ENCODE data around the gene ENOX1. TPM values are rescaled to one million over a fixed set of nuclear protein-coding genes. Genes with fewer than 3 reads are reported as not detected.

ENOX1 gene
- total and polyA plus RNA-seq, 9 of the 15 experiments (the other 6 are each of a cell fraction or from before 2014, with no cell fraction given), result not detected

- TF ChIP-seq SIX5 (IDR thresholded peaks at IDR 0.05; ENCODE audit: borderline replicate concordance in 1 of 2, insufficient read depth in 1 of 2, low read depth in 1 of 2, low read length in 2 of 2) (no peak), CREBBP (IDR thresholded peaks at IDR 0.05; ENCODE audit: low read depth, low read length) (no peak), JUND (IDR thresholded peaks at IDR 0.05; ENCODE audit: borderline replicate concordance, low read depth, low read length) (no peak), JUND (tag; IDR thresholded peaks at IDR 0.05; ENCODE audit: borderline replicate concordance, low read depth, low read length) (no peak), MTF1 (CRISPR knock-in tag; IDR thresholded peaks at IDR 0.05; ENCODE audit: borderline replicate concordance) (no peak)
Observed at GRCh38 chr13:43564952-43565351, 221.8 kb downstream of the ENOX1 start (continued).

GRCh38 chr13:43561081-43561480 is 225.7 kb downstream of the ENOX1 start:
- ATAC-seq (no peak), DNase-seq (ENCODE audit: extremely low read depth in 1 of 4, low spot score in 3 of 4) (no peak), FAIRE-seq (no peak)
- Histone ChIP-seq H3K4me2 (ENCODE audit: insufficient read depth, low read length) (no peak overlapping the region), H2AFZ (ENCODE audit: low read depth, low read length) (no peak overlapping the region), H3K27me3 (ENCODE audit: control insufficient read depth in 2 of 2, insufficient read depth in 2 of 2, low read length in 2 of 2) (no peaks in the 10 kb centered on the region), H4K20me1 (replicated peaks; ENCODE audit: control insufficient read depth, insufficient read depth, low read length) (no peaks in the 10 kb centered on the region), H3K4me3 (no peak overlapping the region), H3K9me1 (ENCODE audit: control insufficient read depth, insufficient read depth, low read length) (no peaks in the 10 kb centered on the region), H3K27ac (ENCODE audit: extremely low read depth, low read depth, low read length) (no peak overlapping the region), H3K9me3 (replicated peaks; ENCODE audit: control insufficient read depth, insufficient read depth, low read depth, low read length) (no peaks in the 10 kb centered on the region), H3K9ac (ENCODE audit: insufficient read depth in 1 of 2, low read depth in 2 of 2, low read length in 2 of 2) (no peak overlapping the region), H3K36me3 (ENCODE audit: control insufficient read depth, insufficient read depth, low read length) (no peaks in the 10 kb centered on the region), H3K4me1 (replicated peaks in 1 of 2; ENCODE audit: control insufficient read depth in 2 of 2, insufficient read depth in 2 of 2, low read length in 2 of 2) (no peaks in the 10 kb centered on the region), H3K79me2 (ENCODE audit: control insufficient read depth, insufficient read depth, low read length) (no peaks in the 10 kb centered on the region)
- WGBS (ENCODE audit: insufficient coverage, low coverage, missing lambda C conversion rate), result 0% methylated on average over 4 of the region's 4 CpGs
- ChIA-PET POLR2A (no interaction called here), CTCF (ENCODE audit: low intra/inter-chr PET ratio) (no interaction called here)
- in situ Hi-C loops (cut with MboI) (no loop called here), intact Hi-C loops (cut with micrococcal nuclease) (no loop called here)
- no TSS peak for BruUV-seq (replicated peaks)
- TF ChIP-seq TAF1 (IDR thresholded peaks at IDR 0.05; ENCODE audit: control insufficient read depth, extremely low read depth, insufficient read depth, low read length, severe bottlenecking) (no peak), ZNF239 (CRISPR knock-in tag; IDR thresholded peaks at IDR 0.05) (no peak), MAFG (tag; conservative IDR thresholded peaks at IDR 0.05) (no peak), MYC (IDR thresholded peaks at IDR 0.05; ENCODE audit: low read depth, low read length) (no peak), MYC (CRISPR knock-in tag; IDR thresholded peaks at IDR 0.05; ENCODE audit: borderline replicate concordance, low read depth) (no peak), POLR2G (IDR thresholded peaks at IDR 0.05; ENCODE audit: low read depth, low read length) (no peak), ESRRB (CRISPR knock-in tag; IDR thresholded peaks at IDR 0.05; ENCODE audit: borderline replicate concordance) (no peak), EWSR1 (IDR thresholded peaks at IDR 0.05; ENCODE audit: borderline replicate concordance, low read depth, partially characterized antibody) (no peak)
- TF ChIP-seq, protein P1, sequence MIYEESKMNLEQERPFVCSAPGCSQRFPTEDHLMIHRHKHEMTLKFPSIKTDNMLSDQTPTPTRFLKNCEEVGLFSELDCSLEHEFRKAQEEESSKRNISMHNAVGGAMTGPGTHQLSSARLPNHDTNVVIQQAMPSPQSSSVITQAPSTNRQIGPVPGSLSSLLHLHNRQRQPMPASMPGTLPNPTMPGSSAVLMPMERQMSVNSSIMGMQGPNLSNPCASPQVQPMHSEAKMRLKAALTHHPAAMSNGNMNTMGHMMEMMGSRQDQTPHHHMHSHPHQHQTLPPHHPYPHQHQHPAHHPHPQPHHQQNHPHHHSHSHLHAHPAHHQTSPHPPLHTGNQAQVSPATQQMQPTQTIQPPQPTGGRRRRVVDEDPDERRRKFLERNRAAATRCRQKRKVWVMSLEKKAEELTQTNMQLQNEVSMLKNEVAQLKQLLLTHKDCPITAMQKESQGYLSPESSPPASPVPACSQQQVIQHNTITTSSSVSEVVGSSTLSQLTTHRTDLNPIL (CRISPR knock-in tag; IDR thresholded peaks at IDR 0.05), result no peak
- TF ChIP-seq, protein P2, sequence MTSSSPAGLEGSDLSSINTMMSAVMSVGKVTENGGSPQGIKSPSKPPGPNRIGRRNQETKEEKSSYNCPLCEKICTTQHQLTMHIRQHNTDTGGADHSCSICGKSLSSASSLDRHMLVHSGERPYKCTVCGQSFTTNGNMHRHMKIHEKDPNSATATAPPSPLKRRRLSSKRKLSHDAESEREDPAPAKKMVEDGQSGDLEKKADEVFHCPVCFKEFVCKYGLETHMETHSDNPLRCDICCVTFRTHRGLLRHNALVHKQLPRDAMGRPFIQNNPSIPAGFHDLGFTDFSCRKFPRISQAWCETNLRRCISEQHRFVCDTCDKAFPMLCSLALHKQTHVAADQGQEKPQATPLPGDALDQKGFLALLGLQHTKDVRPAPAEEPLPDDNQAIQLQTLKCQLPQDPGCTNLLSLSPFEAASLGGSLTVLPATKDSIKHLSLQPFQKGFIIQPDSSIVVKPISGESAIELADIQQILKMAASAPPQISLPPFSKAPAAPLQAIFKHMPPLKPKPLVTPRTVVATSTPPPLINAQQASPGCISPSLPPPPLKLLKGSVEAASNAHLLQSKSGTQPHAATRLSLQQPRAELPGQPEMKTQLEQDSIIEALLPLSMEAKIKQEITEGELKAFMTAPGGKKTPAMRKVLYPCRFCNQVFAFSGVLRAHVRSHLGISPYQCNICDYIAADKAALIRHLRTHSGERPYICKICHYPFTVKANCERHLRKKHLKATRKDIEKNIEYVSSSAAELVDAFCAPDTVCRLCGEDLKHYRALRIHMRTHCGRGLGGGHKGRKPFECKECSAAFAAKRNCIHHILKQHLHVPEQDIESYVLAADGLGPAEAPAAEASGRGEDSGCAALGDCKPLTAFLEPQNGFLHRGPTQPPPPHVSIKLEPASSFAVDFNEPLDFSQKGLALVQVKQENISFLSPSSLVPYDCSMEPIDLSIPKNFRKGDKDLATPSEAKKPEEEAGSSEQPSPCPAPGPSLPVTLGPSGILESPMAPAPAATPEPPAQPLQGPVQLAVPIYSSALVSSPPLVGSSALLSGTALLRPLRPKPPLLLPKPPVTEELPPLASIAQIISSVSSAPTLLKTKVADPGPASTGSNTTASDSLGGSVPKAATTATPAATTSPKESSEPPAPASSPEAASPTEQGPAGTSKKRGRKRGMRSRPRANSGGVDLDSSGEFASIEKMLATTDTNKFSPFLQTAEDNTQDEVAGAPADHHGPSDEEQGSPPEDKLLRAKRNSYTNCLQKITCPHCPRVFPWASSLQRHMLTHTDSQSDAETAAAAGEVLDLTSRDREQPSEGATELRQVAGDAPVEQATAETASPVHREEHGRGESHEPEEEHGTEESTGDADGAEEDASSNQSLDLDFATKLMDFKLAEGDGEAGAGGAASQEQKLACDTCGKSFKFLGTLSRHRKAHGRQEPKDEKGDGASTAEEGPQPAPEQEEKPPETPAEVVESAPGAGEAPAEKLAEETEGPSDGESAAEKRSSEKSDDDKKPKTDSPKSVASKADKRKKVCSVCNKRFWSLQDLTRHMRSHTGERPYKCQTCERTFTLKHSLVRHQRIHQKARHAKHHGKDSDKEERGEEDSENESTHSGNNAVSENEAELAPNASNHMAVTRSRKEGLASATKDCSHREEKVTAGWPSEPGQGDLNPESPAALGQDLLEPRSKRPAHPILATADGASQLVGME (CRISPR knock-in tag; IDR thresholded peaks at IDR 0.05), result no peak
